ENCODE measurements around the gene PSORS1C2.

PSORS1C2 gene

GRCh38 chr6:31145386-31145785, 6.5 kb upstream of the PSORS1C2 start:
- peaks cover 2% of the 10 kb centered on the region for H3K36me3 ChIP-seq (replicated peaks; ENCODE audit: low read depth, low read length)
- H3K4me1 ChIP-seq (ENCODE audit: low read length) = no peaks in the 10 kb centered on the region
- H3K4me2 ChIP-seq (ENCODE audit: low read length) = no peak overlapping the region
- no peaks in the 10 kb centered on the region for H3K27me3 ChIP-seq (ENCODE audit: low read depth, low read length)
- no peak overlapping the region for H3K9ac ChIP-seq (ENCODE audit: low read length)
- H3K79me2 ChIP-seq (ENCODE audit: low read length) = no peaks in the 10 kb centered on the region
- no peak for TF ChIP-seq EZH2phosphoT487 (IDR thresholded peaks at IDR 0.05; ENCODE audit: low read depth)
- H3K27ac ChIP-seq (ENCODE audit: low read length) = no peak overlapping the region
- no peaks in the 10 kb centered on the region for H3K9me3 ChIP-seq (ENCODE audit: insufficient read depth, low read length)
- H4K20me1 ChIP-seq (ENCODE audit: insufficient read depth, low read length) = no peaks in the 10 kb centered on the region
- no peak overlapping the region for H3K4me3 ChIP-seq (ENCODE audit: low read length)
- no peak overlapping the region for H2AFZ ChIP-seq (ENCODE audit: low read depth, low read length)

GRCh38 chr6:31144970-31145340, 6.1 kb upstream of the PSORS1C2 start:
- Histone ChIP-seq H3K9me3 (ENCODE audit: insufficient read depth, low read length) (no peaks in the 10 kb centered on the region), H3K9ac (ENCODE audit: low read length) (no peak overlapping the region), H4K20me1 (ENCODE audit: insufficient read depth, low read length) (no peaks in the 10 kb centered on the region), H3K27ac (ENCODE audit: low read length) (no peak overlapping the region), H2AFZ (ENCODE audit: low read depth, low read length) (no peak overlapping the region), H3K27me3 (ENCODE audit: low read depth, low read length) (no peaks in the 10 kb centered on the region), H3K36me3 (replicated peaks; ENCODE audit: low read depth, low read length) (peaks cover 2% of the 10 kb centered on the region), H3K4me2 (ENCODE audit: low read length) (no peak overlapping the region), H3K4me3 (ENCODE audit: low read length) (no peak overlapping the region), H3K4me1 (ENCODE audit: low read length) (no peaks in the 10 kb centered on the region), H3K79me2 (ENCODE audit: low read length) (no peaks in the 10 kb centered on the region)
- TF ChIP-seq, protein P1, sequence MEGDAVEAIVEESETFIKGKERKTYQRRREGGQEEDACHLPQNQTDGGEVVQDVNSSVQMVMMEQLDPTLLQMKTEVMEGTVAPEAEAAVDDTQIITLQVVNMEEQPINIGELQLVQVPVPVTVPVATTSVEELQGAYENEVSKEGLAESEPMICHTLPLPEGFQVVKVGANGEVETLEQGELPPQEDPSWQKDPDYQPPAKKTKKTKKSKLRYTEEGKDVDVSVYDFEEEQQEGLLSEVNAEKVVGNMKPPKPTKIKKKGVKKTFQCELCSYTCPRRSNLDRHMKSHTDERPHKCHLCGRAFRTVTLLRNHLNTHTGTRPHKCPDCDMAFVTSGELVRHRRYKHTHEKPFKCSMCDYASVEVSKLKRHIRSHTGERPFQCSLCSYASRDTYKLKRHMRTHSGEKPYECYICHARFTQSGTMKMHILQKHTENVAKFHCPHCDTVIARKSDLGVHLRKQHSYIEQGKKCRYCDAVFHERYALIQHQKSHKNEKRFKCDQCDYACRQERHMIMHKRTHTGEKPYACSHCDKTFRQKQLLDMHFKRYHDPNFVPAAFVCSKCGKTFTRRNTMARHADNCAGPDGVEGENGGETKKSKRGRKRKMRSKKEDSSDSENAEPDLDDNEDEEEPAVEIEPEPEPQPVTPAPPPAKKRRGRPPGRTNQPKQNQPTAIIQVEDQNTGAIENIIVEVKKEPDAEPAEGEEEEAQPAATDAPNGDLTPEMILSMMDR (IDR thresholded peaks at IDR 0.05; ENCODE audit: low read depth, low read length) = no peak
- TF ChIP-seq EZH2phosphoT487 (IDR thresholded peaks at IDR 0.05; ENCODE audit: low read depth) = no peak

DNA sequence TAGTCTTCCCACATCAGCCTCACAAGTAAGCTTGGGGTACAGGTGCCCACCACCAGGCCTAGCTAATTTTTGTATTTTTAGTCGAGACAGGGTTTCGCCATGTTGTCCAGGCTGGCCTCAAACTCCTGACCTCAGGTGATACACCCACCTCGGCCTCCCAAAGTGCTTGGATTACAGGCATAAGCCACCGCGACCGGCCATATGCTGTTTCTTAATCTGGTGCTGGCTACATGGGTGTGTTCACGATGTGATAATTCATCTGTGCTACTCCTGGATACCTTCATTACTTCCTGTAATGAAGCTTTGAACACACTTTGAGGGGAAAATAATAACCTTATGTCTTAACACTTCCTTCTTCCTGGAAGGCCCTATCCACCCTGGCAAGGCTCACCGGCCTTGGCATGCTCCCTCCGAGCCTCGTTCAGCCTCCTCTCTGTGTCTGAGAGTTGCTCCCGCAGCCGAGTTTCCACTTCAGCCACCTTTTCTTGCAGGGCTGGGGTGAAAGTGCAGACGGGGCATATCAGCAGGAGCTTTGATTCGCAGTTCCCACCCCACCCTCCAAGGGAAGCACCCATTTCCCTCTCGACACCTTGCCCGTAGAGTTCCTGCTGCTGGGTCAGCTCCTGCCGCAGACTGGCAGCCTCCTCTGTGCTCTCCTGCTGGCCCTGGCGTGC, 5.6 kb upstream of the PSORS1C2 start:
- Histone ChIP-seq H3K27ac (ENCODE audit: low read length) (no peak overlapping the region), H3K79me2 (ENCODE audit: low read length) (no peaks in the 10 kb centered on the region), H3K4me2 (ENCODE audit: low read length) (no peak overlapping the region), H2AFZ (ENCODE audit: low read depth, low read length) (no peak overlapping the region), H4K20me1 (ENCODE audit: insufficient read depth, low read length) (no peaks in the 10 kb centered on the region), H3K4me1 (ENCODE audit: low read length) (no peaks in the 10 kb centered on the region), H3K27me3 (ENCODE audit: low read depth, low read length) (no peaks in the 10 kb centered on the region), H3K36me3 (replicated peaks; ENCODE audit: low read depth, low read length) (peaks cover 2% of the 10 kb centered on the region), H3K9me3 (ENCODE audit: insufficient read depth, low read length) (no peaks in the 10 kb centered on the region), H3K4me3 (ENCODE audit: low read length) (no peak overlapping the region), H3K9ac (ENCODE audit: low read length) (no peak overlapping the region)
- TF ChIP-seq, protein P1 (IDR thresholded peaks at IDR 0.05; ENCODE audit: low read depth, low read length) = no peak
- no peak for TF ChIP-seq EZH2phosphoT487 (IDR thresholded peaks at IDR 0.05; ENCODE audit: low read depth)

DNA sequence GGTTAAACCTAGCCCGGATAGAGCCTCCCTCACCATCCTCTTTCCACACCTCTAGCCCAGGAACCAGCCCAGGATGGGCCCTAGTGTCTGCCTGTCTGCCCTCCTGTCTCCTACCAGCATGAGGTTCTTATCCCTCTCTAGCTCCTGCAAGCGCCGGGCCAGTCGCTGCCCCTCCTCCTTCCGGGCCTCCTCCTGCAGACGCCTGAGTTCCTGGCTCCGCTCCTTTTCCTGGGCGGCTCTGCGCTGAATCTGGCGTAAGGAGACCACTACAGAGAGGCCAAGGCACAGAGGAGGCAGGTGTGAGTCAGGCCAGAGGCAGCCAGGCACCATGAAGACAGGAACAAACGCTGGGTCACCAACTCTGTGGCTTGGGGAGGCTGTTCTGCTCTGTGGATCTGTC, 4.3 kb upstream of the PSORS1C2 start:
- Histone ChIP-seq H3K4me1 (ENCODE audit: low read length) (no peaks in the 10 kb centered on the region), H3K4me2 (ENCODE audit: low read length) (no peak overlapping the region), H3K36me3 (replicated peaks; ENCODE audit: low read depth, low read length) (peaks cover under 1% of the 10 kb centered on the region), H3K79me2 (ENCODE audit: low read length) (no peaks in the 10 kb centered on the region), H3K9ac (ENCODE audit: low read length) (no peak overlapping the region), H2AFZ (ENCODE audit: low read depth, low read length) (no peak overlapping the region), H4K20me1 (ENCODE audit: insufficient read depth, low read length) (no peaks in the 10 kb centered on the region), H3K27ac (ENCODE audit: low read length) (no peak overlapping the region), H3K4me3 (ENCODE audit: low read length) (no peak overlapping the region), H3K9me3 (ENCODE audit: insufficient read depth, low read length) (no peaks in the 10 kb centered on the region), H3K27me3 (ENCODE audit: low read depth, low read length) (no peaks in the 10 kb centered on the region)
- TF ChIP-seq, protein P1 (IDR thresholded peaks at IDR 0.05; ENCODE audit: low read depth, low read length) = no peak
- no peak for TF ChIP-seq EZH2phosphoT487 (IDR thresholded peaks at IDR 0.05; ENCODE audit: low read depth)
